ENCODE measurements around the gene NUP98. TPM values are rescaled to one million over a fixed set of nuclear protein-coding genes. Genes with fewer than 3 reads are reported as not detected.
"Not testable (repeated sequence)": the region's sequence is repeated elsewhere in the genome, so short reads cannot be mapped to it uniquely, and the experiment has no call there.

Gene NUP98
- total RNA-seq, 2 donors from 2014 or later, result 127 to 136 TPM

DNA sequence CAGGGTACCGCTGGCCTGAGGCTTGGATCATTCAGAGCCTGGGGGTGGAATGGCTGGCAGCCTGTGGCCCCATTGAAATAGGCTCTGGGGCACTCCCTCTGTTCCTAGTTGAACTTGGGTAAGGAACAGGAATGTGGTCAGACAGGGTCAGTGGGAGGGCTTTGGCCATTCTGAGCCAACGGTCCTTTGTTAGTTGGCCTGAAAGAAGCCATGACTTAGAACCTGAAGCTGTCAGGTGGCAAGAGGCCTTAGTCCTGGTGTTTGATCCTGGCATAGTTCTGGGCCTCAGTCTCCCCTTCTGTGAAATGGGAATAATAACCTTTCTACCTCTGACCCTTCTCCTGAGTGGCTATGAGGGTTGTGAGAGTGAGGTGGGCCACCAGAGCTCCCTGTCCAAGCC lies 19.3 kb upstream of the NUP98 start:
- no peaks in the 10 kb centered on the region for H3K4me1 ChIP-seq (replicated peaks)
- TF ChIP-seq, protein P1, sequence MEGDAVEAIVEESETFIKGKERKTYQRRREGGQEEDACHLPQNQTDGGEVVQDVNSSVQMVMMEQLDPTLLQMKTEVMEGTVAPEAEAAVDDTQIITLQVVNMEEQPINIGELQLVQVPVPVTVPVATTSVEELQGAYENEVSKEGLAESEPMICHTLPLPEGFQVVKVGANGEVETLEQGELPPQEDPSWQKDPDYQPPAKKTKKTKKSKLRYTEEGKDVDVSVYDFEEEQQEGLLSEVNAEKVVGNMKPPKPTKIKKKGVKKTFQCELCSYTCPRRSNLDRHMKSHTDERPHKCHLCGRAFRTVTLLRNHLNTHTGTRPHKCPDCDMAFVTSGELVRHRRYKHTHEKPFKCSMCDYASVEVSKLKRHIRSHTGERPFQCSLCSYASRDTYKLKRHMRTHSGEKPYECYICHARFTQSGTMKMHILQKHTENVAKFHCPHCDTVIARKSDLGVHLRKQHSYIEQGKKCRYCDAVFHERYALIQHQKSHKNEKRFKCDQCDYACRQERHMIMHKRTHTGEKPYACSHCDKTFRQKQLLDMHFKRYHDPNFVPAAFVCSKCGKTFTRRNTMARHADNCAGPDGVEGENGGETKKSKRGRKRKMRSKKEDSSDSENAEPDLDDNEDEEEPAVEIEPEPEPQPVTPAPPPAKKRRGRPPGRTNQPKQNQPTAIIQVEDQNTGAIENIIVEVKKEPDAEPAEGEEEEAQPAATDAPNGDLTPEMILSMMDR (IDR thresholded peaks at IDR 0.05), result no peak
- no peak for TF ChIP-seq POLR2A (IDR thresholded peaks at IDR 0.05)
- TF ChIP-seq POLR2AphosphoS5 (IDR thresholded peaks at IDR 0.05), result no peak
- H3K36me3 ChIP-seq, result no peaks in the 10 kb centered on the region
- H3K27ac ChIP-seq, result no peak overlapping the region
- intact Hi-C loops (cut with DNase I), result no loop called here
- no peak overlapping the region for H3K4me3 ChIP-seq
- no peaks in the 10 kb centered on the region for H3K27me3 ChIP-seq (replicated peaks; ENCODE audit: insufficient read depth)
- H3K9me3 ChIP-seq, result no peaks in the 10 kb centered on the region
- WGBS, result 72% methylated on average over 2 of the region's 2 CpGs
- DNase-seq (ENCODE audit: low spot score), result no peak

- Histone ChIP-seq H3K27ac (peak overlapping the region in 1 of 2 donors; percentile 44), H3K4me1 (replicated peaks) (no peaks in the 10 kb centered on the region), H3K36me3 (no peaks in the 10 kb centered on the region), H3K9me3 (no peaks in the 10 kb centered on the region), H3K27me3 (replicated peaks; ENCODE audit: insufficient read depth) (no peaks in the 10 kb centered on the region), H3K4me3 (no peak overlapping the region)
- TF ChIP-seq POLR2A (IDR thresholded peaks at IDR 0.05) (no peak), POLR2AphosphoS5 (IDR thresholded peaks at IDR 0.05) (peak; percentile 56)
- 46% methylated on average over 4 of the region's 4 CpGs for WGBS
- DNase-seq (ENCODE audit: low spot score), result no peak
- intact Hi-C loops (cut with DNase I), result no loop called here
Measured at GRCh38 chr11:3815845-3816244, 18.5 kb upstream of the NUP98 start.

DNA sequence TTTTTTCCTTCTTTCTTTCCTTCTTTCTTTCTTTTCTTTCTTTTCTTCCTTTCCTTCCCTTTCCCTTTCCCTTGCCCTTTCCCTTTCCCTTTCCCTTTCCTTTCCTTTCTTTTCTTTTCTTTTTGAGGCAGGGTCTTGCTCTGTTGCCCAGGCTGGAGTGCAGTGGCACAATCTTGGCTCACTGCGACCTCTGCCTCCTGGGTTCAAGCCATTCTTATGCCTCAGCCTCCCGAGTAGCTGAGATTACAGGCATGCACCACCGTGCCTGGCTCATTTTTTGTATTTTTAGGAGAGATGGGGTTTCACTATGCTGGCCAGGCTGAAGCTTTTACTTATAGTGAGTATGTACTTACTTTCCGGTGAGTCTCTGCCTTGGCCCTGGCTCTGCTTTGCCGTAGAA lies 17.5 kb upstream of the NUP98 start:
- H3K4me1 ChIP-seq (replicated peaks); H3K4me3 ChIP-seq; H3K27me3 ChIP-seq (replicated peaks; ENCODE audit: insufficient read depth); H3K27ac ChIP-seq; H3K36me3 ChIP-seq; intact Hi-C loops (cut with DNase I); DNase-seq (ENCODE audit: low spot score); H3K9me3 ChIP-seq: not testable (repeated sequence)
- 96% methylated on average over 5 of the region's 5 CpGs for WGBS

DNA sequence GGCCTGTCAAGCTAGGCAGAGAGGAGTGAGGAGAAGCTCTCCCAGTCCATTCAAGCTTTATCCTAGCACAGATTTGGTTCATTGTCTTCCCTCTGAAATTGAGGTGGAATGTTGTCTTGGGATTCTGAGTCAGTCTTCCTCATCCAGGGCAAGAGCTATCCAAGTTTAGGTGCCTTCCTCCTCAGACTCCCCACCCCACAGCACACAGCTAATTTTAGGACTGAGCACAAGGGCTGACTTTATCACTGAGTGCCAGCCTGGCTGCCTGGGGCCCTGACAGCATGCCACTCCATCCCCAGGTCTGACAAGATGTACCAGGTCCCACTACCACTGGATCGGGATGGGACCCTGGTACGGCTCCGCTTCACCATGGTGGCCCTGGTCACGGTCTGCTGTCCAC lies 13.6 kb upstream of the NUP98 start:
- intact Hi-C loops (cut with DNase I), result no loop called here

DNA sequence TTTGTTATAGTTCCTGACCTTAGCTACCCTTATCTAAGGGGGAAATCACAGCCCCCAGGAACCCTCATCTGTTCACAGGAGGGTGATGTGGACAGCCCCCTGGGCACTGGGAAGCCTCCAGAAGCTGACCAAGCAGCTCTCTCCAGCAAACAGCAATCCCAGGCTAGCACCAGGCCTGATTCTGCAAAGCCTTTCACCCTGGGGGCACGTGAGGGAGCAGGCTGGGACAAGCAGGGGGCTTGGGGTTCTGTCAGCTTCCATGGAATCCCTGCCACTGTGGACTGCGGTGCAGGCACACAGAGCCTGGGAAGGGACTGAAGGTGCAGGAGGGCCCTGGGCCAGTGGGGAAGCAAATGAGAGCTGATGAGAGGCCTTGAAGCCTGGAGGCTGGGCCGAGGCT lies 13.1 kb upstream of the NUP98 start:
- intact Hi-C loops (cut with DNase I), result no loop called here

More for the DNA sequence above, 13.6 kb upstream of the NUP98 start:
- H3K4me3 ChIP-seq, result no peak overlapping the region
- WGBS, result 98% methylated on average over 4 of the region's 4 CpGs
- no peak for DNase-seq (ENCODE audit: low spot score)
- no peak overlapping the region for H3K27ac ChIP-seq
- no peaks in the 10 kb centered on the region for H3K36me3 ChIP-seq
- H3K27me3 ChIP-seq (replicated peaks; ENCODE audit: insufficient read depth), result no peaks in the 10 kb centered on the region
- no peak for TF ChIP-seq POLR2AphosphoS5 (IDR thresholded peaks at IDR 0.05)
- TF ChIP-seq POLR2A (IDR thresholded peaks at IDR 0.05), result no peak
- TF ChIP-seq, protein P1 (IDR thresholded peaks at IDR 0.05), result no peak
- H3K9me3 ChIP-seq, result no peaks in the 10 kb centered on the region
- no peaks in the 10 kb centered on the region for H3K4me1 ChIP-seq (replicated peaks)

GRCh38 chr11:3809624-3809928 lies 12.2 kb upstream of the NUP98 start:
- 100% methylated on average over 1 of the region's 1 CpG for whole genome bisulfite sequencing
- Histone ChIP-seq H3K4me1 (replicated peaks) (no peaks in the 10 kb centered on the region), H3K36me3 (no peaks in the 10 kb centered on the region), H3K4me3 (no peak overlapping the region), H3K27me3 (replicated peaks; ENCODE audit: insufficient read depth) (no peaks in the 10 kb centered on the region), H3K9me3 (no peaks in the 10 kb centered on the region), H3K27ac (no peak overlapping the region)
- TF ChIP-seq POLR2A (IDR thresholded peaks at IDR 0.05), result no peak
- TF ChIP-seq POLR2AphosphoS5 (IDR thresholded peaks at IDR 0.05), result no peak
- TF ChIP-seq, protein P1 (IDR thresholded peaks at IDR 0.05), result no peak
- DNase-seq (ENCODE audit: low spot score), result no peak
- intact Hi-C loops (cut with DNase I), result no loop called here

More for the DNA sequence above, 13.1 kb upstream of the NUP98 start:
- no peak overlapping the region for H3K4me3 ChIP-seq
- no peaks in the 10 kb centered on the region for H3K9me3 ChIP-seq
- H3K4me1 ChIP-seq (replicated peaks), result no peaks in the 10 kb centered on the region
- no peaks in the 10 kb centered on the region for H3K36me3 ChIP-seq
- 76% methylated on average over 3 of the region's 3 CpGs for WGBS
- DNase-seq (ENCODE audit: low spot score), result no peak
- no peak for TF ChIP-seq POLR2A (IDR thresholded peaks at IDR 0.05)
- TF ChIP-seq, protein P1 (IDR thresholded peaks at IDR 0.05), result no peak
- no peak for TF ChIP-seq POLR2AphosphoS5 (IDR thresholded peaks at IDR 0.05)
- no peak overlapping the region for H3K27ac ChIP-seq
- H3K27me3 ChIP-seq (replicated peaks; ENCODE audit: insufficient read depth), result no peaks in the 10 kb centered on the region
